IMR-90 (cell line): ENCODE data around the gene NEK4. TPM values are rescaled to one million over a fixed set of nuclear protein-coding genes. Genes with fewer than 3 reads are reported as not detected.
A peak's percentile ranks its signal among the peaks of the same experiment; 100 is the strongest.

Experiments used
- ATAC-seq: fragments of 200-7000 bp; cut with Tn5 transposase; 2 replicates; pipeline ENCODE4 v1.9.1; 2020; ENCODE audit warnings: low read depth, mild to moderate bottlenecking, moderate library complexity
- BruUV-seq: library from RNA; stranded (reverse); fragments of 400-500 nt; replicated peaks from 2 replicates; lab custom pipeline; 2021; lab: Mats Ljungman, UMichigan
- CTCF ChIA-PET: fragments of 300-600 bp; formaldehyde crosslinking; extraction: SDS; loops from one replicate; lab custom pipeline; 2021; ENCODE audit warnings: antibody characterized with exemption; lab: Yijun Ruan, JAX
- POLR2A ChIA-PET: fragments of 300-600 bp; sonication (Branson Sonifier 250); formaldehyde crosslinking; loops from one replicate; lab custom pipeline; 2022; ENCODE audit warnings: antibody characterized with exemption; ENCODE audit not compliant: unreplicated experiment; lab: Charles Lee
- DNase-seq: peaks from one replicate; pipeline ENCODE4 v3.0.0; 2013
- H2AFZ ChIP-seq: replicated peaks from 2 replicates; pipeline ENCODE3; 2013; ENCODE audit warnings: low read length, mild to moderate bottlenecking; ENCODE audit not compliant: poor library complexity
- H2AK5ac ChIP-seq: 2 replicates; pipeline ENCODE4 v1.6.1; 2013; ENCODE audit warnings: low read depth, low read length, inconsistent platforms
- H2AK9ac ChIP-seq: replicated peaks from 2 replicates; pipeline ENCODE3; 2013; ENCODE audit warnings: mild to moderate bottlenecking, low read depth, low read length, moderate library complexity; ENCODE audit not compliant: poor library complexity
- H2BK120ac ChIP-seq: 2 replicates; pipeline ENCODE4 v1.6.1; 2013; ENCODE audit warnings: low read depth, low read length, inconsistent platforms
- H2BK15ac ChIP-seq: 3 replicates; pipeline ENCODE4 v1.6.1; 2013; ENCODE audit warnings: low read depth, low read length, inconsistent platforms
- H2BK20ac ChIP-seq: 2 replicates; pipeline ENCODE4 v1.6.1; 2013; ENCODE audit warnings: low read depth, mild to moderate bottlenecking, inconsistent platforms, low read length, moderate library complexity
- H2BK5ac ChIP-seq: 2 replicates; pipeline ENCODE4 v1.6.1; 2013; ENCODE audit warnings: mild to moderate bottlenecking, low read depth, low read length, inconsistent platforms; ENCODE audit not compliant: poor library complexity, severe bottlenecking
- H3K14ac ChIP-seq: replicated peaks from 2 replicates; pipeline ENCODE4 v1.6.1; 2013; ENCODE audit warnings: low read depth, low read length, inconsistent platforms
- H3K18ac ChIP-seq: 2 replicates; pipeline ENCODE4 v1.6.1; 2013; ENCODE audit warnings: low read depth, low read length, control low read depth
- H3K23ac ChIP-seq: 2 replicates; pipeline ENCODE4 v1.6.1; 2013; ENCODE audit warnings: low read depth, low read length, inconsistent platforms
- H3K27ac ChIP-seq: 2 replicates; pipeline ENCODE4 v1.5.1; 2013; ENCODE audit warnings: mild to moderate bottlenecking, control low read depth, low read length; ENCODE audit not compliant: insufficient read depth
- H3K27me3 ChIP-seq: 2 replicates; pipeline ENCODE4 v1.6.1; 2013; ENCODE audit warnings: low read length; ENCODE audit not compliant: control insufficient read depth, insufficient read depth
- H3K36me3 ChIP-seq: 2 replicates; pipeline ENCODE4 v1.6.1; 2013; ENCODE audit warnings: low read length, mixed read lengths; ENCODE audit not compliant: control insufficient read depth, insufficient read depth
- H3K4ac ChIP-seq: 2 replicates; pipeline ENCODE4 v1.6.1; 2013; ENCODE audit warnings: low read depth, low read length, inconsistent platforms
- H3K4me1 ChIP-seq: 2 replicates; pipeline ENCODE4 v1.6.1; 2013; ENCODE audit warnings: low read length, mixed read lengths; ENCODE audit not compliant: control insufficient read depth, insufficient read depth
- H3K4me2 ChIP-seq: 2 replicates; pipeline ENCODE4 v1.6.1; 2013; ENCODE audit warnings: low read depth, mild to moderate bottlenecking, control low read depth, low read length, moderate library complexity
- H3K4me3 ChIP-seq: 2 replicates; pipeline ENCODE4 v1.5.1; 2013; ENCODE audit warnings: low read depth, mild to moderate bottlenecking, control low read depth, low read length, moderate library complexity; ENCODE audit not compliant: insufficient read depth
- H3K56ac ChIP-seq: 2 replicates; pipeline ENCODE4 v1.6.1; 2013; ENCODE audit warnings: low read length, inconsistent platforms; ENCODE audit not compliant: insufficient read depth; ENCODE audit errors: extremely low read depth
- H3K79me1 ChIP-seq, 2 experiments: 2 replicates each; pipeline ENCODE4 v1.6.1; 2013; ENCODE audit warnings: low read length in 2 of 2, inconsistent platforms in 1 of 2, low read depth in 1 of 2
- H3K9ac ChIP-seq: 2 replicates; pipeline ENCODE4 v1.6.1; 2013; ENCODE audit warnings: low read depth, low read length, control low read depth
- H3K9me1 ChIP-seq: 2 replicates; pipeline ENCODE4 v1.6.1; 2013; ENCODE audit warnings: low read length, inconsistent platforms; ENCODE audit not compliant: insufficient read depth
- H3K9me3 ChIP-seq: 2 replicates; pipeline ENCODE4 v1.6.1; 2013; ENCODE audit warnings: low read length; ENCODE audit not compliant: control insufficient read depth, insufficient read depth
- H4K20me1 ChIP-seq: 2 replicates; pipeline ENCODE4 v1.6.1; 2013; ENCODE audit warnings: low read length, inconsistent platforms; ENCODE audit not compliant: insufficient read depth
- H4K5ac ChIP-seq: 2 replicates; pipeline ENCODE4 v1.6.1; 2013; ENCODE audit warnings: mild to moderate bottlenecking, low read depth, low read length, control low read depth
- H4K8ac ChIP-seq, 2 experiments: 2 replicates each; pipeline ENCODE4 v1.6.1; 2013; ENCODE audit warnings: low read depth in 2 of 2, low read length in 2 of 2, control low read depth in 1 of 2, inconsistent platforms in 1 of 2
- H4K91ac ChIP-seq: 2 replicates; pipeline ENCODE4 v1.6.1; 2013; ENCODE audit warnings: low read depth, low read length, inconsistent platforms; ENCODE audit not compliant: insufficient read depth
- MAFK ChIP-seq: IDR thresholded peaks from 2 replicates; pipeline ENCODE4 v1.6.1; 2012; ENCODE audit warnings: low read depth, low read length, improper control_type of control experiment
- MXI1 ChIP-seq: IDR thresholded peaks from 2 replicates; pipeline ENCODE4 v1.6.1; 2012; ENCODE audit warnings: low read depth, mild to moderate bottlenecking, low read length, moderate library complexity, borderline replicate concordance
- POLR2A ChIP-seq: IDR thresholded peaks from 2 replicates; pipeline ENCODE4 v1.6.1; 2012; ENCODE audit warnings: mild to moderate bottlenecking, low read depth, low read length
- WGBS, 2 experiments: methylation state at CpG; one replicate each; pipeline versions ENCODE4 v1.1.5 to v1.1.7; 2013; ENCODE audit warnings: missing lambda C conversion rate in 2 of 2; ENCODE audit not compliant: insufficient read length in 1 of 2; ENCODE audit errors: extremely low coverage in 2 of 2; 5-methylcytosine and 5-hydroxymethylcytosine counted together
- dilution Hi-C: fragments of 300-500 bp; cut with HindIII; formaldehyde crosslinking; loops from one replicate; pipeline ENCODE4 v1.14.3; 2018; ENCODE audit warnings: low sequenced_read_pairs; ENCODE audit not compliant: unreplicated experiment
- in situ Hi-C: fragments of 300-500 bp; cut with MboI; formaldehyde crosslinking; loops from 3 replicates; pipeline ENCODE4 v1.14.3; 2019; ENCODE audit warnings: low sequenced_read_pairs, inconsistent platforms, mixed read lengths
- intact Hi-C: fragments of 100-400 bp; cut with micrococcal nuclease; formaldehyde crosslinking; loops from 2 replicates; pipeline ENCODE4 v1.10.0; 2022
- polyA plus RNA-seq, 3 experiments: library from polyadenylated mRNA; depleted of rRNA; stranded (reverse); fragments of >200 nt; gene quantifications; 2 replicates each; pipeline ENCODE4 v1.2.3, GENCODE V29; 2012; ENCODE audit warnings: low replicate concordance in 1 of 3
- total RNA-seq: library from RNA; depleted of rRNA; stranded (reverse); fragments of >200 nt; gene quantifications from 2 replicates; pipeline ENCODE4 v1.2.3, GENCODE V29; 2012

Gene NEK4
- total and polyA plus RNA-seq, 2 of the 4 experiments (the other 2 are of a cell fraction): 10.3 to 24.7 TPM

GRCh38 chr3:52705688-52706686 is 64.8 kb downstream of the NEK4 start, which contains the start of the genes GLT8D1 and SPCS1:
GLT8D1 (minus strand) TSS chr3:52705791; CDS start chr3:52700460, 5,331 bp downstream.
SPCS1 (plus strand) TSS chr3:52706106; CDS start chr3:52706247, 141 bp downstream.
- in situ Hi-C loops: no loop called here
- ChIA-PET POLR2A (no interaction called here), CTCF (no interaction called here)
- peak within 1 kb of the TSS; percentile 100 for H3K4me2 ChIP-seq
- peak within 1 kb of the TSS; percentile 100 for H2AFZ ChIP-seq
- H3K9me3 ChIP-seq: no peaks in the 10 kb centered on the region
- H3K9me1 ChIP-seq: peaks cover 5% of the 10 kb centered on the region; the same call in 1 of the 2 replicates
- H4K5ac ChIP-seq: peak within 1 kb of the TSS; percentile 87
- peak within 1 kb of the TSS; percentile 99 for H3K14ac ChIP-seq
- ATAC-seq: peak; percentile 91
- H2BK5ac ChIP-seq: peak within 1 kb of the TSS; percentile 91
- peak within 1 kb of the TSS; percentile 100 for H2AK9ac ChIP-seq
- H3K18ac ChIP-seq: peak within 1 kb of the TSS; percentile 58
- H3K4me3 ChIP-seq: peak within 1 kb of the TSS; percentile 95
- WGBS, 2 experiments: 0% methylated on average over 34 of the region's 94 CpGs; no CpG with 5 or more reads in 1 of the 2 experiments
- peaks cover 5% of the 10 kb centered on the region for H3K4me1 ChIP-seq
- H4K8ac ChIP-seq: peak within 1 kb of the TSS; percentile 87 to 96
- H3K9ac ChIP-seq: peak within 1 kb of the TSS; percentile 98
- peak within 1 kb of the TSS; percentile 92 for H3K56ac ChIP-seq
- H2BK15ac ChIP-seq: peak within 1 kb of the TSS; percentile 59; the same call in 1 of the 3 replicates
- peak within 1 kb of the TSS; percentile 95 for H3K23ac ChIP-seq
- H3K4ac ChIP-seq: peak within 1 kb of the TSS; percentile 97
- peak within 1 kb of the TSS; percentile 53 for H2BK120ac ChIP-seq
- dilution Hi-C loops: no loop called here
- DNase-seq: peak; percentile 79
- peaks cover 22 to 61% of the 10 kb centered on the region in 2 experiments for H3K79me1 ChIP-seq
- peak within 1 kb of the TSS; percentile 96 for H4K91ac ChIP-seq
- peaks cover 4% of the 10 kb centered on the region for H3K36me3 ChIP-seq
- H3K27ac ChIP-seq: peak within 1 kb of the TSS; percentile 97
- TF ChIP-seq MXI1: peak; percentile 94
- TF ChIP-seq MAFK: no peak
- TF ChIP-seq POLR2A: peak; percentile 87
- peak within 1 kb of the TSS; percentile 99 for H2AK5ac ChIP-seq
- H2BK20ac ChIP-seq: no peak within 1 kb of the TSS; the same call in 1 of the 2 replicates
- no TSS peak for BruUV-seq
- H3K27me3 ChIP-seq: no peaks in the 10 kb centered on the region
- intact Hi-C loops: no loop called here
- H4K20me1 ChIP-seq: peaks cover 12% of the 10 kb centered on the region; the same call in 1 of the 2 replicates
